A204.1 (cell line): ENCODE results near the gene SPC24.
"Not testable (repeated sequence)": the region's sequence is repeated elsewhere in the genome, so short reads cannot be mapped to it uniquely, and the experiment has no call there.

Experiments used
- FAIRE-seq: peaks from 2 replicates; lab custom pipeline; 2012; peaks lifted over from hg19 to GRCh38; lab: Jason Lieb, UNC

SPC24 gene

DNA sequence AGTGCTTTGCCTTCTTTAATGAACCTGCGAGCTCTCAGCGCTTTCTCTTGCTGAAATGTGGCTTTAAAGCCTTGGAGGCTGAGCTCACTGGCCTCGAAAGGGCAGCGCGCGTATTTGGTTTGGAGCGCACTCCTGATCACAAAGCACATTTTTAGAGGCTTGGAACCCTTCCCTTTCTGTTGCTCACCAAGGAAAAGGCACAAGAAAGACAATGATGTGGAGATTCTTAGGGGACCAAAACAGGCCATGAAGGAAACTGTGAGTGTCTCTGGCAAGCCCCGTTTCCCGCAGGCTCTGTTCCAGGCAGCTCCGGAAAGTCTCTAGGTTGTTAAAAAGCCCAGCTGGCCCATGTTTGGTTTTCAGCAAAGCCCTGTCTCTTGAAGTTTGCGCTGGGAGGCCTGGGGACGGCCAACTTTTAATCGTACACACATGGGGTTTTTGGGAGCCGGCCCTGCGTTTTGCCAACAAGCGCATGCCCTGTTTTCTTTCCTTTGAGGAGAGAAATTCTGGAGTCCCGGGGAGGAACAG, 9.4 kb upstream of the SPC24 start:
- FAIRE-seq, result no peak

DNA sequence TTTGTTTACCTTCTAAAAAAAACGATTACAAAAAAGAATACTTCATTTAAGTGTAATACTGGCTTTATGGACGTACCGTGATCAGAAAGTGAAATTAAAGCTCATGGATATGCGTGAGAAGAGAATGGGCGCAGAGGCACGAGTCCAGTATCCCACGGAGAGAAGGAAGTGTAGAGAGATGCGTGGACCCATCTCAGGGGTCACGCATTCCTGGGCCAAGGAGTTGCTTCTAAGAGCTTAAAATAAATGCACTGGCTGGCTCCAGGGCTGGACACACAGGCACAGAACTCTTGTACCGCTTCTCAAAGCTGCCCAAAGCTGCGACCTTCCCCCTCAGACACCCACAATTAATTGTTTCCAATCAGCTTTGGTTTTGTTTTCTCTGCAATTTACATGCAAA, 8.7 kb upstream of the SPC24 start:
- no peak for FAIRE-seq

DNA sequence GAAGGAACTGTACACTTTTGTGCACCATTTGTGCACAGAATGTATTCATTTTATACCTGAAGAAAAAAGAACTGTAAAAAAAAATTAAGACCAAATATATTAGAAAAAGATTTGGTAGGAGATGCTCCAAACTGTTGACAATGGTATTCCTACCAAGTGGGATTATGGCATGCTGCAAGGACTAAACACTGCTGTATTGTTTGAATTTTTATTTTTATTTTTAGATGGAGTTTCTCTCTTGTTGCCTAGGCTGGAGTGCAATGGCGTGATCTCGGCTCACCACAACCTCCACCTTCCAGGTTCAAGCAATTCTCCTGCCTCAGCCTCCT, 4.8 kb upstream of the SPC24 start:
- not testable (repeated sequence) for FAIRE-seq

DNA sequence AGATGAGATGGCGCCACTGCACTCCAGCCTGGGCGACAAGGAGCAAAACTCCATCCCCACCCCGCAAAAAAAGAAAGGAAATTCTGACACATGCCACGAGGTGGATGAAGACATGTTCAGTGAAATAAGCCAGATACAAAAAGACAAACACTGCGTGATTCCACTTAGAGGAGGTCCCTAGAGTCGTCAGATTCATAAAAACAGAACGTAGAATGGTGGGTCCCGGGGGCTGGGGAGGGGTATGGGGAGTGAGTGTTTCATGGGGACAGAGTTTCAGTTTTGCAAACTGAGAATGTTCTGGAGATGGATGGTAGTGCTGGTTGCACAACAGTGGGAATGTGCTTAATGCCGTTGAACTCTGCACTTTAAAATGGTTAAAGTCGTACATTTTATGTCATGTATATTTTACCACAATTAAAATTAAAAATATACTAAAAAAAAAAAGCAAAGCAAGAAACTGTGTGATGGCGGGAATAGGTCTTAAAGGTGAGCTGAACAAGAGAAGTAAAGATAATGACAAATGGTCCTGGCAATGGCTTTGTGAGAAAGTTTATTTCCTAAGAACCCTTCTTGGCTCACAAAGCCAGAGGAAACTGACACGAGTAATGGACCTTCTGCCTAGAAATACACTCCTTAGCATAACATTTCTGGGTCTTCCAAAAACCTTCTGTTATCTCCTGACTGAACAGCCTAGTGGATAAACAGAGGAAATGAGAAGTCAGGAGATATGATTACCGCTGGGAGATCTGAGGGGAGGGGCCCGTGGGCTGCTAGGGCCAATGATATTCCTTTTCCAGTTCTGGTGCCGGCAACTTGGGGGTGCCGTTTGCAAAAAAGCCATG, 4.2 kb upstream of the SPC24 start:
- no peak for FAIRE-seq

DNA sequence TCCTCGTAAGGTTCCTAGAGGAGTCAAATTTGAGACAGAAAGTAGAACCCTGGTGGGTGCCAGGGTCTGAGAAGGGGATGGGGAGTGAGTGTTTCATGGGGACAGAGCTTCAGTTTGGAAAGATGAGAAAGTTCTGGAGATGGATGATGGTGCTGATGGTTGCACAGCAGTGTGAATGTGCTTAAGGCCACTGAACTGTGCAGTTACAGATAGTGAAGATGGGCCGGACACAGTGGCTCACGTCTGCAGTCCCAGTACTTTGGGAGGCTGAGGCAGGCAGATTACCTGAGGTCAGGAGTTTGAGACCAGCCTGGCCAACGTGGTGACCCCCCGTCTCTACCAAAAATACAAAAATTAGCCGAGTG, 917 bp downstream of the SPC24 start:
- FAIRE-seq, result no peak

DNA sequence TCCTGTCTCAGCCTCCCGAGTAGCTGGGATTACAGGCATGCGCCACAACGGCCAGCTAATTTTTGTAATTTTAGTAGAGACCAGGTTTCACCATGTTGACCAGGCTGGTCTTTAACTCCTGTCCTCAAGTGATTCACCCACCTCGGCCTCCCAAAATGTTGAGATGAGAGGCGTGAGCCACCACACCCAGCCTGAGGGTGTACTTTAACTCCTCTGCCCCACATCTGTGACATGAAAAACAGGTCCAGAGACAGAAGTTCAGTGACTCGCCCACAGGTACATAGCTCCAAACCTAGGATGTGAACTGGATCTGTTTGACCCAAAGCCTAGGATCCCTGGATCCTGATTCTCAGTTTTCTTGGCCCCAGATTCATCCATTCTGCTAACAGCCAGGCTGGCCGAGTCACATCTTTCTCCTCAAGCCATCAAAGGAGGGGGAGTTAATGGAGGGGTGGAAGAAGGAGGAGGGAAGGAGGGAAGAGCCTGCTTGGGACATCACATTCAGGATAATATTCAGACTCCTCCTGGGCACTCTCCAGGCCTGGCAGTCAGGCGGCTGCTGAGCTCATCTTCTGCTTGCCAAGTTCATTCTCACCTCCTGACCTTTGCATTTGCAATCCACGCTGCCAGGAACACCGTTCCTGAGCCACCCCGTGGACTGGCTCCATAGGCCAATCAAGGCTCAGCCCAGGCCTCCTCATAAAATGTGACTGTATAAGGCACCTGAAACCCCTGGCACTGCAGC, 3.1 kb downstream of the SPC24 start:
- FAIRE-seq, result no peak

DNA sequence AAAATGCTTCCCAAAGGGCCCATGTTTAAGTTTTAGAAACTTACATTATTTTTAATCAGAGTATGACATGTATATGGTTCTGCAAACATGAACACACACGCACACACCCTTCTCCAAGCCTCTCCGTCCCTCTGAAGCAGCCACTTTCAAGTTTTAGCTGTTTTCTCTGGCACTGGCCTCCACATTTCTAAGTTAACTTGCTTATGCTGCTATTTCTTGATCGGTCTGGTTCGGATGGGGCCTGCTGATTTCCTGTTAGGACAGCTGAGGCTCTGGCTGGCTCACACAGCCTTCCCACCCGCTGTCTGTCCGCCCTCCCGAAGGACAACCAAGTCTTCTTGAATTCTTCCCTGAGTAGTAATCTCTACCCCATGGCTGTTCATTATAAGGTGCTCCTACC, 4.4 kb downstream of the SPC24 start:
- no peak for FAIRE-seq

DNA sequence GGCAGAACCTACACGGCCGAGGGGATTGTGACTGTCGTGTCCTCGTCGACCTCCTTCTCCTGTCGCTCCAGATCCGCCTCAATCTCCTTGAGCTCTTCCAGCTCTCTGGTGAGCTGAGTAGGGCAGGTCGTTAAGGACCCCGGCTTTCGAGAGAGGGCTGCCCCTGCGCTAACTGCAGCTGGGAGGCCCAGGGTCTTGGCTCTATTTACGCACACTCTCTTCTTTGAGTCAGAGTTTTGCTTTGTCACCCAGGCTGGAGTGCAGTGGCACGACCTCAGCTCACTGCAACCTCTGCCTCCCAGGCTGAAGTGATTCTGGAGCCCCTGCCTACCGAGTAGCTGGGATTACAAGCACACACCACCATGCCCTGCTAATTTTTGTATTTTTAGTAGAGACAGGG, 7.6 kb downstream of the SPC24 start:
- no peak for FAIRE-seq

DNA sequence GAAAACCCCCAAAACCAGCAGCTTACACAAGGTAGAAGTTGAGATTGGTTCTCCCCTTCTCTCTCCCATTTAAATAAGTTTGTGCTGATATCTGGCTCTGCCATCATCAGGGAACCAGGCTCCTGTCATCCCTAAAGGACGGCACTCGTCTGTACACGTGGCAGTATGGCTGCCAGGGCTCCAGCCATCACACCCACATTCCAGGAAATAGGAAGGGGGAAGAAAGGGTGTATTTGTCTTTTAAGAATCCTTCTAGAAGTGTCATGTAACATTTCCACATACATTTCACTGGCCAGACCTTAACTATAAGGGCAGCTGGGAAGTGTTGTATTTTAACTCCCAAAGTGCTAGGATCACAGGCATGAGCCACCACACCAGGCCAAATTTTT, 10.1 kb downstream of the SPC24 start:
- no peak for FAIRE-seq

DNA sequence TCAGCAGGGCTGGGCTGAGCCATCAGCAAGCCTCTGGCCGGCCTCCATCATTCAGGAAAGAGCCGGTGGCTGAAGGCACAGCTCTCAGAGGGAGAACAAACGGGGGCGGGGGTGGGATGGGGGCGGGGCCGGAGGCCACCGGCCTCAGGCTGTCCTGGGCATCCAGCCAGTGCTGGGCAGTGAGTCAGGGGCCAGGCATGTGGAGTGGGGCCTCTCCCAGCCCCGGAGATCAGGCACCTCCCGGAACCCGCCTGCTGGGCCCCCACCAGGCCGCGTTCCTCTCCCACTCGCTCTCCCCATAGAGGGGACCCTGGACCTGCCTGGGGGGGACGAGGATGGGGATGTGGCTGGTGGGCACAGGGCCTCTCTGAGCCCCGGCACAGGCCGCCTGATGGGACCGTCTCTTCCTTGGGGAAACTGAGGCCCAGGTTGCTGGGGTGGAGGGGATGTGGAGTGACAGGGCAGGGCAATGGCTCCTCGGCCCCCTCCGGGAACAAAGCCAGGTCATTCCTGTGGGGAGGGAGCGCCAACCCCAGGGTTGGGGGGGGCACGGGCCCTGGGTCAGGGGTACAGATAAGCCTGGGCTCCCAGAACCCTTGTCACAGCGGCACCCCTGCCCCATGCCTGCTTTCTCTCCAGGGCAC, 12.9 kb downstream of the SPC24 start:
- FAIRE-seq, result no peak

DNA sequence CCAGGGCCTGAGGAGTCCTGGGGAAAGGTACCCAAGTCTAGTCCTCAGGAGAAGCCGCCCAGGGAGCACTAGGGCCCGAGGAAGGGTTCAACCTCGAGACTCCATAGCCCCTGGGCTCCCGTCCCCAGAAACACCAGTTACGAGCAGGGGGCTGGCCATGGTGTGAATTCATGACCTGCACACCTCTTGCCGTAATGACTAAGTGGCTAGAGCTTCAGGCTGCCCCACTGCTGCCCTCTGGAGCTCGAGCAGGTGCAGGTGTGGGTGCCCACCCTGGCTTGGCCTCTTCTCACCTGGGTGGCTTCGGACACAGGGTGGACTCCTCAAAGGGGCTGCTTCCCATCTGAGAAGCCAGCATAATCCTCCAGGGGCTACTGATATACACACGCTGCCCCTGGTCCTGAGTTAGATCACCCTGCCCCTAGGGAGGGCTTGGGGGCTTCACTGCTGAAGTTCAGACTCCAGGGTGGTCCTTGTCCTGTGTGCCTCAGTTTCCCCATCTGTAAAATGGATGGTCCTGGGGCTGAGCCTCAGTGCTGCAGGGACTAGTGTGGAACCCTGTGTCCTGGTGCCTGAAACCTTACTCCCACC, 13.6 kb downstream of the SPC24 start:
- no peak for FAIRE-seq

DNA sequence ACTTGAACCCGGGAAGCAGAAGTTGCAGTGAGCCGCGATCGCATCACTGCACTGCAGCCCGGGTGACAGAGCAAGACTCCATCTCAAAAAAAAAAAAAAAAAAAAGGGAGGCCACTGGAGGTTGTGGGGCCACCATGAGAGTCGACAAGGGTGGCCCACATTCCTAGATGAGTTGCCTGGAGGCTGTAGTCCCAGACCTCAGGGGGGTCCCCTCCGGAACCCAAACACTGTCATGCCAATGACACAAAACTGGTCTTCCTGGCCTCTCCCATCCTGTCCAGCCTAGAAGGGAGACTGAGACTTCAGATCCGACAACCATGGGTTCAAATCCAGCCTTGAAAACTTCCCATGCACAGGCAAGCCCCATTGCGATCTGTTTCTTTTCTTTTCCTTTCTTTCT, 14.7 kb downstream of the SPC24 start:
- no peak for FAIRE-seq

DNA sequence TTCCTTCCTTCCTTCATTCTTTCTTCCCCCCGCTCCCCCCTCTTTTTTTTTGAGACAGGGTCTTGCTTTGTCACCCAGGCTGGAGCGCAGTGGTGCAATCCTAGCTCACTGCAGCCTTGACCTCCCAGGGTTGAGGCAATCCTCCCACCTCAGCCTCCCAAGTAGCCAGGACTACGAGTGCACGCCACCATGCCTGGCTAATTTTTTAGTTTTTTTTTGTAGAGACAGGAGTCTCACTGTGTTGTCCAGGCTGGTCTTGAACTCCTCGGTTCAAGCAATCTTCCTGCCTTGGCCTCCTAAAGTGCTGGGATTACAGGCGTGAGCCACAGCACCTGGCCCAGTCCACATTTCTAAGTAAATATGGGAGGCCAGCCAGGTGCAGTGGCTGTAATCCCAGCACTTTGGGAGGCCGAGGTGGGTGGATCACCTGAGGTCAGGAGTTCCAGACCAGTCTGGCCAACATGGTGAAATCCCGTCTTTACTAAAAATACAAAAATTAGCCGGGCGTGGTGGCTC, 15.5 kb downstream of the SPC24 start:
- FAIRE-seq, result not testable (repeated sequence)

DNA sequence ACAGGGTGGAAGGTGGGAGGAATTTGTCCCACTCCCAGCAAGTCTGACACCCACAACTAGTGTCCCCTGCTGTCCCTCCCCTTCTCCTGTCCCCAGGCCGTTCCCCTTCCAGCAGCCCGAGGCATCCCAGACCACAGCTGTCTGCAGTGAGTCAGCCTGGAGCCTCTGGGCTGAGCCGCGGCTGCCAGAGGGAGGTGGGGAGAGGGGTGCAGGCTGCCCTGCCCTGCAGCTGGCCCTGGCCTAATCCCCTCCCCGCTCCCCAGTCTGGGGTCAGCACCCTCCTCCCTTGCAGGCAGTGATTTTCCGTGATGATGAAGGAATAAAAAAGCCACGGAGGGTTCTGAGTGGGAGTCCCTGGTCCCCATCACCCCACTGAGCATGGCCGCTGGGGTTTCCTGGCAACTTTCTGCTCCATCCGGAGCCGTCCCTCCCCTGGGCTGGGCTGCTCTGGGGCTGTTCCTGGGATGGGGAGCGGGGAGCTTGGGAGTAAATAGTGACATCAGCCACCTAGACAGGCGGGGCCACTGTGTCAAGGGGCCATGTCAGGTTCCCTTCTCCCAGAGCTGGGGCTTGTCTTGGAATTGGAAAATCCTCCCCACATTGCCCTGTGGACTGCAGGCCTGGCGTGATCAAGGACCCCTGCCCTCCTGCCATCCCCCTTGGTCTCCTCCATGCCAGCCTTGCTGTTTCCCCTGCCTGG, 16.8 kb downstream of the SPC24 start:
- no peak for FAIRE-seq

DNA sequence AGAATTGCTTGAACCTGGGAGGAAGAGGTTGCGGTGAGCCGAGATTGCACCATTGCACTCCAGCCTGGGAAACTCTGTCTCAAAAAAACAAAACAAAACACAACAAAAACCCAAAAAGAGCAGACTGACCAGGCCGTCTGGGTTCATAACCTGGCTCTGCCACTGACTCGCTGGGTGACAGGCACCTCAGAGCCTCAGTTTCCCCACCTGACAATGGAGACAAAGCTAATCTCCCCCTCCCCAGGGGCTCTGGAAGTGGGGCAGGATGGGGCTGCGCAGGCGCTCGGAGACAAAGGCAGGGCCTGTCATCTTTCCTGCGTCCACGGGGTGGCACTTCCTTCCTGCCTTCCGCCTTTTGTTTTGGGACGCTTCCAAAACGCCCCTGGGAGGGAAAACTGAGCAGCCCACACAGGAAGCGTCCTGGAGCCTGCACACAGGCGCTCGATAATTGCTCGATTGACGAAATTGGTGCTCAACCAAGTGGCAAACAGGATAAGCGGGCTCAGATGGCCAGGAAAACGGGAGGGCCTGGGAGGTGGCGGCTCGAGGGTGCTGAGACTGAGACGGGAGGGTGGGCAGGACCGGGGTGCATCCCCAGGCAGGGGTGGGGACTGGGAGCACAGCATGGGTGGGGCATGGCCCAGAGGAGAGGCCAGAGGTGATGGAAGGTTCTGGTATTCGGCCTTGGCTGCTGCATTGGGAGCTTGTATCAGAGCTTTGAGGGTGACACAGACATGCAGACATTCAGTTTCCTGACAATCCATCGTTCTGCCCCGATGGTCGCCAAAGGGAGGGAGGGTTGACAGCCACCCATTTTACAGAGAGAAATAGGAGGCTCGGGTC, 17.8 kb downstream of the SPC24 start:
- no peak for FAIRE-seq

DNA sequence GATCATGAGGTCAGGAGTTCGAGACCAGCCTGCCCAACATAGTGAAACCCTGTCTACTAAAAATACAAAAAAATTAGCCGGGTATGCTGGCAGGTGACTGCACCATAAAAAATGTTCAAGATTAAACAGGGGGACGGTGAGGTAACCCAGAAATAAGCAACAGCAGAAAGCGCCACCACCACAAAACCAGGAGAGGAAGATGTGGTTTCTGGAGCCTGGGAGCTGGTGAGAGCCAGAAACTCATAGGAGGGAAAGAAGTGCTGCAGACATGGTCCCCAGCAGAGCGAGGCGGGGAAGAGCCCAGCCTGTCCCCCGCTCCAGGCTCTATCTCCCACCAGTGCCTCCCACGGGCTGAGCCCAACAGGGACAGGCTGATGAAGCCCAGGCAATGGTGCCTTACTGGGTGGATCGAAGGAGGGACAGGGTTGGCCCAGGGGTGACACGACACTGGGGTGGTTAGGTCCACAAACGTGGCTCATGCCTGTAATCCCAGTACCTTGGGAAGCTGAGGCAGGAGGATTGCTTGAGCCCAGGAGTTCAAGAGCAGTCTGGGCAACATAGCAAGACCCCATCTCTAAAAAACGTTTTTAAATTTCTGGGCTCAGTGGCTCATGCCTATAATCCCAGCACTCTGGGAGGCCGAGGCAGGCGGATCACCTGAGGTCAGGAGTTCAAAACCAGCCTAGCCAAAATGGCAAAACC, 19.0 kb downstream of the SPC24 start:
- no peak for FAIRE-seq

DNA sequence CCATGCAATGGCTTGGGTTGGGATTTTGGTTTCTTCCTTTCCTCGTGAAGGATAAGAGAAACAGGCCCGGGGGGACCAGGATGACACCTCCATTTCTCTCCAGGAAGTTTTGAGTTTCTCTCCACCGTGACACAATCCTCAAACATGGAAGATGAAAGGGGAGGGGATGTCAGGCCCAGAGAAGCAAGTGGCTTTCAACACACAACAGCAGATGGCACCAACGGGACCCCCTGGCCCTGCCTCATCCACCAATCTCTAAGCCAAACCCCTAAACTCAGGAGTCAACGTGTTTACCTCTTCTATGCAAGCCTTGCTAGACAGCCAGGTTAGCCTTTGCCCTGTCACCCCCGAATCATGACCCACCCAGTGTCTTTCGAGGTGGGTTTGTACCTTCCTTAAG, 24.1 kb downstream of the SPC24 start:
- FAIRE-seq, result no peak

DNA sequence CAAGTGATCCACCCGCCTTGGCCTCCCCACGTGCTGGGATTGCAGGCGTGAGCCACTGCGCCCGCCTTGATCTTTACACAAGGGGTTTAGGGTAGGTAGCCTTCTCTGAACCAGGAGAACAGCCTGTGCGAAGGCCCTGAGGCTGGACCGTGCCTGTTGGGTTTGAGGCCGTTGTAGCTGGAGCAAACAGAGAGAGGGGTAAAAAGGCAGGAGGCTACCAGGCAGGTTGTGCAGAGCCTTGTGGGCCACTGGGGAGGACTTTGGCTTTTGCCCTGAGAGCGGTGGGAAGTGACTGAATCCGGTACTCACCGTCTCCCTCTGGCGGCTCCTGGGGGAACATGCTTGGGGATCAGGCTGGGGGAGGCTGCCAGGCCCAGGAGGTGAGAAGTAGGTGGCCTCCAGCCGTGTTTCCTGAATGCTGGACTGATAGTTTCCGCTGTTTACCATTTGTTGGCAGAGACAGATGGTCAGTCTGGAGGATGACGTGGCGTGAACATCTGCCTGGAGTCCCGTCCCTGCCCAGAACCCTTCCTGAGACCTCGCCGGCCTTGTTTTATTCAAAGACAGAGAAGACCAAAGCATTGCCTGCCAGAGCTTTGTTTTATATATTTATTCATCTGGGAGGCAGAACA, 24.6 kb downstream of the SPC24 start:
- no peak for FAIRE-seq

DNA sequence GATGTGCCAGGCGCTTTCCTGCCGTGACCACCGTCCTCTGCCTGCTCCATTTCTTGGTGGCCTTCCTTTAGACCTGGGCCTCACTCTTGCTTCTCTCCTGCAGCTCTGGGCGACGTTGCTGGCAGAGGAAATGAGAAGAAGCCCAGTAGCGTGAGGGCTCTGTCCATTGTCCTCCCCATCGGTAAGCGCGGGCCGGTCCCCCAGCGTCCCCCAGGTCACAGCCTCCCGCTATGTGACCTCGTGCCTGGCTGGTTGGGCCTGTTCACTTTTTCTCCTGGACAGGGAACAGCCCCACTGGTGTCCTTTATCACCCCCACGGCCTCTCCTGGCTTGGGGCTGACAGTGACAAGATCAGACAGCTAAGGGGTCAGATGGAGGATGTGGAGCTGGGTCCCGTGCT, 27.7 kb downstream of the SPC24 start:
- FAIRE-seq, result no peak
